Transverse colon (tissue), 4 donors: ENCODE measurements around the gene EMD. TPM values are rescaled to one million over a fixed set of nuclear protein-coding genes. Genes with fewer than 3 reads are reported as not detected.
A peak's percentile ranks its signal among the peaks of the same experiment; 100 is the strongest.
"Not testable (repeated sequence)": the region's sequence is repeated elsewhere in the genome, so short reads cannot be mapped to it uniquely, and the experiment has no call there.

ENCODE experiments used
- DNase-seq: peaks from one replicate; pipeline ENCODE4 v3.0.0-alpha.2; 2019
- H3K27ac ChIP-seq, 4 donors: fragments of 200-600 bp; sonication (generic); 2 replicates each; pipeline ENCODE4 v1.5.1; 2016 to 2018; ENCODE audit warnings: inconsistent platforms in 4 of 4
- H3K27me3 ChIP-seq: fragments of 200-600 bp; sonication (generic); 2 replicates; pipeline ENCODE4 v1.5.1; 2017; ENCODE audit warnings: inconsistent platforms
- H3K36me3 ChIP-seq, 4 donors: fragments of 200-600 bp; sonication (generic); 2 replicates each; pipeline ENCODE4 v1.5.1; 2017 to 2019; ENCODE audit warnings: inconsistent platforms in 4 of 4
- H3K4me1 ChIP-seq, 4 donors: fragments of 200-600 bp; sonication (generic); 2 replicates each; pipeline ENCODE4 v1.5.1; 2017 to 2020; ENCODE audit warnings: inconsistent platforms in 4 of 4
- H3K4me3 ChIP-seq, 4 donors: fragments of 200-600 bp; sonication (generic); 1 replicate in 1 of 4; 2 replicates in 3 of 4; pipeline versions ENCODE4 v1.5.1 to v1.6.1; 2017 to 2019; ENCODE audit warnings: inconsistent platforms in 4 of 4
- H3K9me3 ChIP-seq, 2 donors: fragments of 200-600 bp; sonication (generic); 2 replicates each; pipeline ENCODE4 v1.5.1; 2017 to 2019; ENCODE audit warnings: inconsistent platforms in 2 of 2
- CTCF ChIP-seq, 5 experiments: fragments of 200-600 bp in 3 of 5; fragments of 450-650 bp in 2 of 5; sonication (generic) in 3 of 5; IDR thresholded peaks; 1 replicate in 2 of 5; 2 replicates in 3 of 5; pipeline ENCODE4 v1.5.1; 2016 to 2017; ENCODE audit warnings: antibody characterized with exemption in 5 of 5, inconsistent platforms in 3 of 5, mild to moderate bottlenecking in 2 of 5, moderate library complexity in 1 of 5
- EP300 ChIP-seq: sonication (generic); formaldehyde crosslinking; IDR thresholded peaks from one replicate; pipeline ENCODE4 v1.6.1; 2017; ENCODE audit warnings: antibody characterized with exemption, low read depth
- POLR2A ChIP-seq: fragments of 450-650 bp; IDR thresholded peaks from one replicate; pipeline ENCODE4 v1.6.1; 2016; ENCODE audit warnings: antibody characterized with exemption, mild to moderate bottlenecking, moderate library complexity
- POLR2AphosphoS5 ChIP-seq, 3 donors: sonication (generic); formaldehyde crosslinking; IDR thresholded peaks; one replicate each; pipeline ENCODE4 v1.6.1; 2016; ENCODE audit warnings: antibody characterized with exemption in 3 of 3
- WGBS, 2 donors: methylation state at CpG; one replicate each; pipeline ENCODE4 v1.1.5; 2018; ENCODE audit warnings: low coverage in 1 of 2; 5-methylcytosine and 5-hydroxymethylcytosine counted together
- in situ Hi-C, 4 donors: fragments of 200-750 bp; cut with MboI; loops; one replicate each; pipeline versions ENCODE4 v1.15.0 to v1.15.1; 2017; ENCODE audit warnings: low sequenced_read_pairs in 3 of 4, low pct_ligation_motif_present in 1 of 4, low pct_unique_long_range_greater_than_20kb in 1 of 4
- intact Hi-C: fragments of 100-400 bp; cut with DNase I; formaldehyde crosslinking; loops from one replicate; pipeline ENCODE4 v1.15.1; 2023; ENCODE audit warnings: low total_unique reads
- total RNA-seq, 4 donors: library from RNA; depleted of rRNA; stranded (reverse); fragments of >200 nt; gene quantifications; one replicate each; pipeline ENCODE4 v1.1.0, GENCODE V29; 2016

The EMD gene
- total RNA-seq, 4 donors from 2014 or later = 27.3 to 89.8 (median 55.5) TPM

- H3K27me3 ChIP-seq, H3K4me3 ChIP-seq, in situ Hi-C loops, H3K9me3 ChIP-seq: not testable (repeated sequence)
- H3K36me3 ChIP-seq = peaks cover 0 to 10% (median 0%) of the 10 kb centered on the region in 4 donors
- DNase-seq = peak; percentile 6
- WGBS, 2 donors = 92% methylated on average over 15 of the region's 17 CpGs; no CpG with 5 or more reads in 1 of the 2 donors
- intact Hi-C loops = loop anchor here (5.0 kb wide), 1 partner anchor 44 kb away; no protein-coding TSS in a partner anchor
- H3K27ac ChIP-seq = peak overlapping the region; percentile 97 to 99 (median 98)
- H3K4me1 ChIP-seq = peaks cover 0 to 20% (median 8%) of the 10 kb centered on the region in 4 donors
Observed at GRCh38 chrX:154396363-154396762, 17.3 kb downstream of the EMD start.

- WGBS, 2 donors = 54% methylated on average over 49 of the region's 53 CpGs; no CpG with 5 or more reads in 1 of the 2 donors
- no peaks in the 10 kb centered on the region for H3K27me3 ChIP-seq
- intact Hi-C loops (loop anchor here (5.0 kb wide), 1 partner anchor 45 kb away; no protein-coding TSS in a partner anchor), in situ Hi-C loops (no loop called here)
- peaks cover 0 to 20% (median 8%) of the 10 kb centered on the region in 4 donors for H3K4me1 ChIP-seq
- H3K4me3 ChIP-seq = peak overlapping the region; percentile 51 to 84 (median 56)
- peak; percentile 83 for DNase-seq
- H3K27ac ChIP-seq = peak overlapping the region; percentile 97 to 99 (median 98)
- no peaks in the 10 kb centered on the region for H3K9me3 ChIP-seq
- TF ChIP-seq CTCF (IDR thresholded peaks at IDR 0.05) (no peak), POLR2AphosphoS5 (IDR thresholded peaks at IDR 0.05) (peak; percentile 28 to 59 (median 34)), EP300 (no peak), POLR2A (no peak)
- peaks cover 0 to 10% (median 0%) of the 10 kb centered on the region in 4 donors for H3K36me3 ChIP-seq
Observed at GRCh38 chrX:154396973-154397887, 18.1 kb downstream of the EMD start.

GRCh38 chrX:154397888-154398667 is 19.0 kb downstream of the EMD start, which contains the start of gene RPL10:
Gene RPL10, plus strand, starts transcription at chrX:154398377. Its CDS starts 143 bp downstream, at chrX:154398520.
- intact Hi-C loops (loop anchor here (5.0 kb wide), 1 partner anchor 46 kb away; no protein-coding TSS in a partner anchor), in situ Hi-C loops (no loop called here)
- peaks cover 0 to 10% (median 0%) of the 10 kb centered on the region in 4 donors for H3K36me3 ChIP-seq
- peak within 1 kb of the TSS; percentile 97 to 99 (median 98) for H3K27ac ChIP-seq
- WGBS, 2 donors = 55% methylated on average over 69 of the region's 69 CpGs; no CpG with 5 or more reads in 1 of the 2 donors
- H3K4me3 ChIP-seq = peak within 1 kb of the TSS; percentile 60 to 84 (median 67)
- no peaks in the 10 kb centered on the region for H3K9me3 ChIP-seq
- H3K4me1 ChIP-seq = peaks cover 0 to 20% (median 8%) of the 10 kb centered on the region in 4 donors
- peak; percentile 94 for DNase-seq
- TF ChIP-seq POLR2AphosphoS5 (IDR thresholded peaks at IDR 0.05) (peak; percentile 98 to 100 (median 99)), CTCF (IDR thresholded peaks at IDR 0.05) (no peak), POLR2A (peak; percentile 98), EP300 (no peak)
- no peaks in the 10 kb centered on the region for H3K27me3 ChIP-seq

- H3K27me3 ChIP-seq = no peaks in the 10 kb centered on the region
- WGBS, 2 donors = 49% methylated on average over 49 of the region's 49 CpGs; no CpG with 5 or more reads in 1 of the 2 donors
- no peaks in the 10 kb centered on the region for H3K9me3 ChIP-seq
- no peak for TF ChIP-seq EP300
- no peak for TF ChIP-seq POLR2AphosphoS5 (IDR thresholded peaks at IDR 0.05)
- peak; percentile 78 to 91 (median 80) for TF ChIP-seq CTCF (IDR thresholded peaks at IDR 0.05)
- TF ChIP-seq POLR2A = no peak
- intact Hi-C loops (loop anchor here (5.0 kb wide), 1 partner anchor 47 kb away; no protein-coding TSS in a partner anchor), in situ Hi-C loops (no loop called here)
- peaks cover 0 to 20% (median 8%) of the 10 kb centered on the region in 4 donors for H3K4me1 ChIP-seq
- peak overlapping the region; percentile 60 to 84 (median 67) for H3K4me3 ChIP-seq
- peaks cover 0 to 10% (median 0%) of the 10 kb centered on the region in 4 donors for H3K36me3 ChIP-seq
- H3K27ac ChIP-seq = peak overlapping the region; percentile 97 to 99 (median 98)
- peak; percentile 91 for DNase-seq
Observed at GRCh38 chrX:154398668-154399526, 19.8 kb downstream of the EMD start.
